Left ventricle myocardium inferior (tissue), 1 donor: ENCODE measurements around the gene TUBE1. TPM values are rescaled to one million over a fixed set of nuclear protein-coding genes. Genes with fewer than 3 reads are reported as not detected.

Experiments
- DNase-seq: peaks from one replicate; pipeline ENCODE4 v3.0.0-alpha.2; 2020
- H3K27ac ChIP-seq: fragments of 200-600 bp; replicated peaks from 2 replicates; pipeline ENCODE4 v1.8.0; 2021
- H3K27me3 ChIP-seq: fragments of 200-600 bp; 2 replicates; pipeline ENCODE4 v1.8.0; 2021; ENCODE audit warnings: low read depth
- H3K36me3 ChIP-seq: fragments of 200-600 bp; 2 replicates; pipeline ENCODE4 v1.8.0; 2021
- H3K4me1 ChIP-seq: fragments of 200-600 bp; 2 replicates; pipeline ENCODE4 v1.8.0; 2021
- H3K4me3 ChIP-seq: fragments of 200-600 bp; 2 replicates; pipeline ENCODE4 v1.8.0; 2021; ENCODE audit warnings: mild to moderate bottlenecking, moderate library complexity
- H3K9me3 ChIP-seq: fragments of 200-600 bp; replicated peaks from 2 replicates; pipeline ENCODE4 v1.8.0; 2021
- CTCF ChIP-seq: fragments of 200-600 bp; IDR thresholded peaks from 2 replicates; pipeline ENCODE4 v1.8.0; 2021; ENCODE audit warnings: antibody characterized with exemption, mild to moderate bottlenecking, borderline replicate concordance
- intact Hi-C: fragments of 100-400 bp; cut with micrococcal nuclease; formaldehyde crosslinking; loops from one replicate; pipeline ENCODE4 v1.11.0; 2022
- total RNA-seq: library from RNA; stranded (reverse); fragmentation: NEBNext Ultra II Directional; extraction: Animal tissue kit (Norgen Biotek cat#: 25700); gene quantifications from one replicate; pipeline ENCODE4 v1.2.1, GENCODE V29; 2021
- donor health status: DM: no; HTN: yes; CAD: no; lungs with severe emphysema.

TUBE1 gene
- total RNA-seq, 1 donor from 2014 or later = 28.5 TPM

DNA sequence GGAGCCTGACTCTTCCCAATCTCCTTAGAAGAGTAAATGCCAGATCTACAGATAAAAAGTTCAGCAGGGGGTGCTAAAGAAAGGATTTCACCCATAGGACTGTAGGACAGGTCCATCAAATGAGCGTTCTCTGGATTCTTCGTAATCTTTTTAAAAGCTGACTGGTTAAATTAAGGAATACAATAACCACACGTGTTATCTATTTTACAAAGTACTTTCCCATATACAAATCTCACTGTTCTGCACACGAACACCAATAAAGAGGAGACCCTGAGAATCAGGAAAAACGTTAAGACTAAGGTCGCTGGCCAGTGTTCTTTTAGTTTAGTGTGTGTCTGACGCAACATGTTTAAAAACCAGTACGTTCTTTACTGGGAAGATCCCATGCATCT, 542 bp downstream of the TUBE1 start:
- Histone ChIP-seq H3K4me1 (peaks cover 49% of the 10 kb centered on the region), H3K4me3 (peak overlapping the region; percentile 85), H3K27me3 (no peaks in the 10 kb centered on the region), H3K36me3 (peaks cover 32% of the 10 kb centered on the region), H3K9me3 (no peaks in the 10 kb centered on the region), H3K27ac (peak overlapping the region; percentile 93)
- DNase-seq = no peak
- TF ChIP-seq CTCF = peak; percentile 17
- intact Hi-C loops = no loop called here

- TF ChIP-seq CTCF = no peak
- DNase-seq = peak; percentile 23
Observed at GRCh38 chr6:112085286-112086065, 1.8 kb downstream of the TUBE1 start.

DNA sequence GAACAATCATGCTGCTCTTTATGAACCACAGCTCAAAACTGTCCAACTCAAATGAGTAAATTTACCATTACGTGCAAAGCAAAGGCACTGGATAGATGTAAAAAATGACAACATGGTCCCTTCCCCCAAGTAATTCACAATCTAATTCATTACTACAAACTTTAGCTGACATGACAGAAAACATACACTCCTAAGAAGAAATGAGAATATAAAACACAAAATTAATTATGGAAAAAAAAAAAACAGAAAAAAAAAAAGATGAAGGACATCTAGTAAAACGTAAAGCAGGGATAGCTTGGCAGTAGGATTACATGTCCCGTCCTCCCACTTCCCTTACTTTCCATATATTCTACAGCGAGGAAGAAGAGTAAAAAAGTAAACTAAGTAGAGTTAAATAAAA, 5.7 kb downstream of the TUBE1 start:
- no peak for TF ChIP-seq CTCF
- intact Hi-C loops = no loop called here
- Histone ChIP-seq H3K4me1 (peaks cover 33% of the 10 kb centered on the region), H3K27ac (no peak overlapping the region), H3K36me3 (peaks cover 83% of the 10 kb centered on the region), H3K27me3 (no peaks in the 10 kb centered on the region), H3K4me3 (no peak overlapping the region), H3K9me3 (no peaks in the 10 kb centered on the region)
- no peak for DNase-seq

More at GRCh38 chr6:112085286-112086065, 1.8 kb downstream of the TUBE1 start:
- Histone ChIP-seq H3K27me3 (no peaks in the 10 kb centered on the region), H3K4me1 (peaks cover 41% of the 10 kb centered on the region), H3K36me3 (peaks cover 44% of the 10 kb centered on the region), H3K4me3 (peak overlapping the region; percentile 85), H3K27ac (peak overlapping the region; percentile 93), H3K9me3 (no peaks in the 10 kb centered on the region)
- intact Hi-C loops = no loop called here

DNA sequence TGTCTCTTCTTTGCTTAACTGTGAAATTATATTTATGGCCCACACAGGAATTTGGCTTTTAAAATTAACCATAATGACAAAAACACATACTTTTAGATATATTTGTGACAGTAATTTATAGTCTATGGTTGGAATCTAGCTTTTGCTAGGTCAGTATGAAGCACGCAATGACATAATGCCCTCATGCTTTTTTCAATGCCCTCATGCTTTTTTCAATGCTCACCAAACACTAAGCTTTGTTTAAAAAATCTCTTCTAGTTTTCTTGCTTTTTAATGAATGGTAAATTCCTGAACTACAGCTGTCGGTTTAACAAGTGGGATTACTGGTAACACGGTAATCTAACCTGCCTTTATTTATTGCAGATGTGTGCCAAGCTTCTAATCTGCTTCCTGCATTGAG, 20.7 kb downstream of the TUBE1 start:
- H3K36me3 ChIP-seq = peaks cover 32% of the 10 kb centered on the region
- peaks cover 15% of the 10 kb centered on the region for H3K4me1 ChIP-seq
- no peak for TF ChIP-seq CTCF
- intact Hi-C loops = no loop called here
- no peaks in the 10 kb centered on the region for H3K9me3 ChIP-seq
- no peak for DNase-seq
- H3K27me3 ChIP-seq = no peaks in the 10 kb centered on the region
- H3K4me3 ChIP-seq = no peak overlapping the region
- H3K27ac ChIP-seq = no peak overlapping the region

GRCh38 chr6:112065426-112065986, 21.8 kb downstream of the TUBE1 start:
- Histone ChIP-seq H3K4me3 (no peak overlapping the region), H3K27ac (no peak overlapping the region), H3K9me3 (no peaks in the 10 kb centered on the region), H3K4me1 (peaks cover 15% of the 10 kb centered on the region), H3K36me3 (peaks cover 21% of the 10 kb centered on the region), H3K27me3 (no peaks in the 10 kb centered on the region)
- no peak for DNase-seq
- intact Hi-C loops = no loop called here
- no peak for TF ChIP-seq CTCF
